ENCODE results near the gene ANKRD44.
A peak's percentile ranks its signal among the peaks of the same experiment; 100 is the strongest.
"Not testable (repeated sequence)": the region's sequence is repeated elsewhere in the genome, so short reads cannot be mapped to it uniquely, and the experiment has no call there.

Gene ANKRD44

GRCh38 chr2:197256547-197257170 lies 53.9 kb downstream of the ANKRD44 start:
- peak; percentile 1 for DNase-seq

DNA sequence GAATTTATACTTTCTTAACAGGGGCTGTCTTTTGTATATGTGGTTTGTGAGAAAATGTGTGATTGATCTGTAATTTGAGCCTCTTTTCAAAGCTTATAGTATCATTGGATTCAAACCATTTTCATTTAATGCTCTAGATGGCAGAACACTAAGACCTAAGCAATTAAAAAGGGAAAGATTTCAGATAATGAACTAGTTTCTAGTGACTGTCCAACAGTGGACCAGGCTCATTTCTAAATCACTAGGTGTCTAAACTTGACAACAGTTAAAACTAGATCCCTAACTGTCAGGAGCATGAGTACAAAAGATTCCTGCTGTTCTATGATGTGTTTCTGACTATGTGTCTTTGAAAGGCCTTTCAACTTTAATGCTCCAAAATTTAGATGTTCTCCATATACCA lies 54.6 kb downstream of the ANKRD44 start:
- no peak for DNase-seq

DNA sequence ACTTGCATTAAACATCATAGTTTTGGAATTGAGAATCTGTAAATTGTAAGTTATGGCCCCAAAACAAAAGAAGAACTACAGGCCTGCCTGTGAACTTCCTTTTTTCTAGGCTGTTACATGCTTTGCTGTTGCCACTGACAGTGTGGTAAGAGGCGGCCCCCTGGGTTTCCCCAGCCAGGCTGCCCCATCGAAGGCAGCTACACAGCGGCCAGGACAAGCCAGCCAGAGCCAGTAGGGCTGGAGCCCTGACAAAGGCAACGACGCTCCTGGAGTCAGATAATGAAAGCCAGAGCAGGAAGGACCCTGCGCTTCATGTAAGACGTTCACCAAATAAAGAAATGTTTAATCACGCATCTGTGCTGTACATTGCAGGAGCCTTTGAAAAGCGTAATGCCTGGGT lies 55.0 kb downstream of the ANKRD44 start:
- DNase-seq = peak; percentile 57

DNA sequence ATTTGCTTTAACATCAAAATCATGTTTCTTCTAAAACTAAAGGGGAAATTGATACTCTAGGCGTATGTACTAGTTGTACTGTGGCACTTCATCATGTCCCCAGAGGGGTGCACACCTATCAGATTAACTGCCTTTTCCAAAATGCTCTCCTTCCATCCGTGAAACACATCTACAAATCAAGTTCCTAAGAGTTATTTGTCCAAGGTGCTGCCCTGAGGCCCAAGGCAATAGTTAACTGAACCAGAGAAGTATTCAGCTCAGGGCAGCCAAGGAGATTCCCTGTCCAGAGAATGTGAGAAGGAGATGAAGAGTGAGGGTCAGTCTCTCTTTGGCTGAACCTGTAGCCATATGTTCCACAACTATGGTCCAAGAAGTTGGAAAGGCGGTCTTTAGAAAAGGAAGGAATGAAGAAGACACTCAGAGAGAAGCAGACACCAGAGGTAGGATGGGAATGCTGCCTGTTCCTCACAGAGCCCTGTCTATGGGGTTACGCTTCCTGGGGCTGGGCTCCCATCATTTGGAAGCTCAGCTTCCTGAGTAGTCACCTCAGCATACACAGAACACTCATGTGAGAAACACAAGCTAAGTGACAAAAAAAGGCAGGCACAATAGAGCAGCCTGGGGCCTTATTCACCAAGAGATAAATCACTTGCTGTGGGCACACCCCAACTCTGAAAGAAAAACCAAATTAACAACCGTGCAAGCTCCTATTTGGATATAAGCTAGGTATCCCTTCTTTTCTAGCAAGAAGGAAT lies 55.6 kb downstream of the ANKRD44 start:
- DNase-seq = peak; percentile 3

DNA sequence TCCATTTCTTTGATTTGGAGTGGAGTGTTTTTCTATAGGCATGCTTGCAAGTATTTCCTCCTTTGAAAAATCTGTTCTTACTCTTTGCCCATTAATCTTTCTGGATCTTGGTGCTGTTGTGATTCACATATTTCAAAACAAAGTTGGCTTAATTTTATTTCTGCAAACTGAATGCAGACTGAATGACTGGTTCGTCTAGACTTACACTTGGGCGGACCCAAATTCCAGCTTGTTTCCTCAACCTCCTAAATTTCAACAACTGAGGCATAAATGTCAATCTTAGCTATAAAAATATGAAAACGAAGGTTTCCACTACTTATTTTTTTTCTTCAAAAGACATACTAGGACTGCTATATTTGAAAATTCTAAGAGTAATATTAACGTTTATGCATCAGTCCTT lies 59.0 kb downstream of the ANKRD44 start:
- no peak for DNase-seq

- DNase-seq = no peak
These were observed 59.4 kb downstream of the ANKRD44 start for GRCh38 chr2:197251163-197251562.

DNA sequence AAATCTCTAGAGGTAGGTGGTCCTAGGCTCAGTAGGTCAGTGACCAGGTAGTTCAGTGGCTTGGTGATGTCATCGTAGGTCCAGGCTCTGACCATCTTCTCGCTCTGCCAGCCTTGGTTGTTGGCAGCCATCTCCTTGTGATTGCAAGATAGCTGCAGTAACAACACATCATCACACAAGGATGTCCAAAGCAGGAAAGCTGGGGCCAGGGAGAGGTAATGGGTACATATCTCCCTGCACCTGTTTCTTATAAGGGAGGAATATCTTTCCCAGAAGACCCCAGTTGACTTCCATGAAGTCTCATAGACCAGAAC lies 60.5 kb downstream of the ANKRD44 start:
- DNase-seq = no peak

GRCh38 chr2:197249381-197250083 lies 61.0 kb downstream of the ANKRD44 start:
- DNase-seq = no peak

DNA sequence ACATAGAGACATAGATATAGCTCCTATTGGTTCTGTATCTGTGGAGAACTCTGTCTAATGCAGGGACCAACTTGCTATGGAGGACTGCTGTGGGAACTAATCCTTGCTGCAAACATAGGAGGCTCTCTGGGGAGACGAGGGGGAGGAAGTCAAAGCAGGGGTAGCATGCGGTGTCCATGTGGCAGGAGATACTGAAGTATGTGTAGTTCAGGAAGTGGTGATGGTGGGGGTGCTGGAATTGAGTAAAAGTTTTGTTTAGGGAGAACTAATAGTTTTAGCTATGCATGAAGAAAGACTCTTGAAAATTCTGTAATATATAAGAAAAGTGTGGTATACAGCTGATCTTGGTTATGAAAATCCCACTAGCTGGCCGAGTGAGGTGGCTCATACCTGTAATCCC lies 62.0 kb downstream of the ANKRD44 start:
- no peak for DNase-seq

GRCh38 chr2:197248001-197248401 lies 62.6 kb downstream of the ANKRD44 start:
- DNase-seq = no peak

DNA sequence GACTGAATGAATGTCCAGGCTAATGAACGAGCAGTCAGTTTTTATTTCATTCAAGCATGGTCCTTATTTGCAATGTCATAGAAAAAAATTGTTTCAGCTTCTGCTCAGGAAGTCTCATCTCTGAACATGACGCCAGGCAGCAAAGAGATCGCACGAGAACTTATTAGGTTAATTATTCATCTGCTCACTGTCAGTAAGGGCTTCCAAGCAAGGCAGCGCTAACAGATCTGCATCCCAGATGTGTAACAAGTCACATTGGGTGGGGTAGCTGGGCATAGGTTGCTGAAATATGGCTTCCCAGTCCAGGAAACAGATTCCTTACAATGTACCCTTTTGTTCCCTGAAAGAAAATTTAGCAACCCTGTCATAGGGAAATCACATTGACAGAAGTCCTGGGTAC lies 63.5 kb downstream of the ANKRD44 start:
- no peak for DNase-seq

DNA sequence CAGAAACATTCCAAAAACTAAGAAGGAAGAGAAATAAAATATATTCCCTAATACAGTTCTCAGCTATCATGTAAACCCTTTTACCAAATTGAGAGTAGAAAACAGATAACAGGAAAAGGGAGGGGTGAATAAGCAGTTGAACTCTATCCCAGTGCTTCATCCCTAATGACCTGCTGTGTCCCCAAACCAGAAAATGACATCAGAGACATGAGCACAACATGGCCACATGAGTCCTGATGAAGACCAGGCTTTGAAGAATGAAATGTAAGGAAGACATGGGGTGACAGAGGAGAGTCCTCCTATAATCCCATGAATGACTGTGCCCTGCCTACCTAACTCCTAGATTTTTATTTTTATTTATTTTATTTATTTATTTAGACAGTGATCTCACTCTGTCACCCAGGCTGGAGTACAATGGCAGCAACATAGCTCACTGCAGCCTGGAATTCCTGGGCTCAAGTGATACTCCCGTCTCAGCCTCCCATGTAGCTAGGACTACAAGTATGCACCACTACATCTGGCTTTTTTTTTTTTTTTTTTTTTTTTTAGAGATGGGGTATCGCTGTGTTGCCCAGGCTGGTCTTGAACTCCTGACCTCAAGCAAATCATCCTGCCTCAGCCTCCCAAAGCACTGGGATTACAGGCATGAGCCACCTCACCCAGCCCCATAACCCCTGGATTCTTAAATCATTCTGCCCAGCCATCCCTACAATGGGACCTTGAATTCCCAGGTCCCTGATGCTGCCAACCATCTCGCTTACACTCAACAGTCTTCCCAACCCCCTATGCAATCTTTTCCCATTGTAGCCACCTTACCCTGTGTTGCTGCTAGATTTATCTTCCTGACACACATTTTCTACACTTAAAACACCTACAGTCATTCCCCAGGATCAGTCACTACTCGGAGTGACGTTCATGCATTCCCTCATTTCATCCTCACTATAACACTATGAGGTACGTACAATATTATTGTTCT lies 64.5 kb downstream of the ANKRD44 start:
- no peak for DNase-seq

DNA sequence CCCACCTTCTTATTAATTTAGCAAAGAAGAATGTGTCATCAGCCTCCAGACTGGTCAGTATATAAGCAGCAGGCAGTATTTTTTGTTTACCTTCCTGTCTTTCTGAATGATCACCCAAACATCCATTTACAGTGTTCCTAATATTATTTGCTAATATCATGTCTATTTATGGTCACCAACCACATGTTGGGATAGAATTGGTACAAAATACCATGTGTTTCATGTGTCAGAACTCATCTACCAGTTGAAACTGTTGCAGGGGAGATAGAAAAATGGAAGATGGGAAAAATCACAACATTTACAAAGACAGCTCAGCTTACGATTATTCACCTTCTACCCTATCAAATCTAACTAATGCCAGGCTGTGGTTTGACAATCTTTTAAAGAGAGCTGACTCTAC lies 66.2 kb downstream of the ANKRD44 start:
- no peak for DNase-seq

- DNase-seq = no peak
These were observed 67.9 kb downstream of the ANKRD44 start for GRCh38 chr2:197242719-197243118.

GRCh38 chr2:197241596-197241995 lies 69.0 kb downstream of the ANKRD44 start:
- no peak for DNase-seq

DNA sequence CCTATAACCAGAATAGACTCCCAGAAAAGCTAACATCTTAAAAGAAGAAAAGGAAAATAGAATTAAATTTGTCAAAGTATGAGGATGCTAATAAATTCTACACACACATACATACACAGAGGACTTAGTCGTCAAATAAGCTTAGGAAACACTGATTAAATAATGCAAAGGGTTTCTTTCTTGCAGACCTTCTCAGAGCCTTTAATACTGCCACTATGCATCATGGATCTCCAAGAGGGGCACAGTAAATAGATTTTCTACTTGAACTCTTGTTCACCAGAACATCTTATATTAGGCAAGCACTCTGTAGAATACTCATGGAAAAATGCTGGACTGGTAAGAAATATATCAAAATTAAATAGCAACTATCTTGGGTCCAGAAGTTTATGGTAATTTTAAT lies 69.4 kb downstream of the ANKRD44 start:
- no peak for DNase-seq

DNA sequence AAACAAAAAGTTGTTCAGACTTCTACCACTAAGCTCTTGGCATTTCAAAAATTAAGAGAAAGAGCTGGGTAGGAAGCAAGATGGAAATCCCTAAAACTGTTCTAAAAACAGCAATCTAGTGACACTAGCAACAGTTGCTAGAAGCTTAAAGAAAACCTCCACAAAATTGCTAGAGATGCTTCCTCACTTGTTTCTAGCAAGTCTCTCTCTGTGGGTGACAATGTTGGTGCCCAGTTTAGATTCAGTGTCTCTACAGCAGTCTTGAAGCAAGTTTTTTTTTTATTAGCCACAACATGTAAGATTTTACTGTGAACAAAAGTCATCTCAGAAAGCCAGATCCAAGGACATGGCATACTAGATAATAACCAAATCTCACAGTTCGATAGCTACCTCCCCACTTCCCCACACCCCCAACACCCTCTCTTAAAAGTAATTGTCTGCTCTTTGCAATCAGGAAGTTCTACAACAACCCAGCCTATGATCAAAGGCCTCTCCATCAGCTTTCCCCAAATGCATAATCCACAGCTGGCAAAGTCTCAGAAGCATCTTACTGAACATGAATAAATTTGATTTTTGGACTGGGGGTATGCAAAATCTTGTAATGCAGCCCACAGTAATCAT lies 70.0 kb downstream of the ANKRD44 start:
- DNase-seq = no peak

DNA sequence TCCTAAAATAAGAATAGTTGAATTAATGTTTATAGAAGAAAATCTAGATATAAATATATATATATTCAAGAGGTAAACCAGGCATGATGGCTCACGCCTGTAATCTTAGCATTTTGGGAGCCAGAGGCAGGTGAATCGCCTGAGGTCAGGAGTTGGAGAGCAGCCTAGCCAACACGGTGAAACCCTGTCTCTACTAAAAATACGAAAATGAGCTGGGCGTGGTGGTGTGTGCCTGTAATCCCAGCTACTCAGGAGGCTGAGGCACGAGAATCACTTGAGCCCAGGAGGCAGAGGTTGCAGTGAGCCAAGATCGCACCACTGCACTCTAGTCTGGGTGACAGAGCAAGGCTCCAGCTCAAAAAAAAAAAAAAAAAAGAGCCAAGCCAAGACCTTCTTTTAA lies 70.6 kb downstream of the ANKRD44 start:
- DNase-seq = not testable (repeated sequence)

- DNase-seq = no peak
These were observed 71.1 kb downstream of the ANKRD44 start for GRCh38 chr2:197239434-197239833.

DNA sequence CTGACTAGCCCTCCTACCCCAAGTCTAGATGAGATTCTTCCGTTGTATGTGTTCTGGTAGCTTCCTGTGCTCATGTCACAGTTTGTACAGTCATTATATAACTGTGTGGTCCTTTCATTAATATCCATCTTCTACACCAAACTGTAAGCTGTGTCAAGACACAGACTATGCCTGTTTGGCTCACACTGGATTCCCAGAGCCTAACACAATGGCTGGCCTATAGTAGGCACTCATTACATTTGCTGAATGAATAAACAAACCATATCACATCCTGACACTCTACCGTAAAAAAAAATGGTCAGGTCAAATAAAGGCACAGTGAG lies 72.6 kb downstream of the ANKRD44 start:
- DNase-seq = no peak

DNA sequence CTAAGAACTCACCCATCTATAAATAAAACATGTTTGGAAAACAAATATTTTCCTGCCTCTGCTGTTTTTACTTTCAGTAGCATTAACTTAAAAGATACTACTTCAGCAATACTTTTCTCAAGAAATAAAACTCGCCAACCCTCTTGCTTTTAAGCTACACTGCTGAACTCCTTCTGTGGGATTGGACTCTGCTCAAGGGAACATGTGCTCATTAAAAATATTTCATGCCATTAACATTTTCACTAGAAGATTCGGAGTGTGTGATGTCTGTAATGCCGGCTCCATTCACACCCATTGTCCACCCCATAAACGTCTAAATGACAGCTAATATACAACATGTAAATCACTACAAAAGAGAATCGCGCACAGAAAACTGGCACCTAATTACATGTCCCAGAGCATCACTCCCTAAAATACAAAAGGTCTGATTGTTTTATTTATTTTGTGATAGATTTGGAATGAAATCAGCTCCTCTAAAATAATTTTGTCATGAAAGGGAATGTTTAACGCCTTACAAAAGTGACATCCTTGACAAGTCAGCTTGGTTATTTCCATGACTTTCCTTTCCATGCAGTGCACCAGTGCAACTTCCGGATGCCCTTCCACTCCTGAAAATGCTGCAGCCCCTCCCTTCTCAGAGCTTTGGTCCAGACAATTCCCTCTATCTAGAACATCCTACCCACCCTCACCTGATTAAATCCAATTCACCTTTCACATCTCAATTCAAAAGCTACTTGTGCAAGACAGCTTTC lies 73.1 kb downstream of the ANKRD44 start:
- DNase-seq = no peak

DNA sequence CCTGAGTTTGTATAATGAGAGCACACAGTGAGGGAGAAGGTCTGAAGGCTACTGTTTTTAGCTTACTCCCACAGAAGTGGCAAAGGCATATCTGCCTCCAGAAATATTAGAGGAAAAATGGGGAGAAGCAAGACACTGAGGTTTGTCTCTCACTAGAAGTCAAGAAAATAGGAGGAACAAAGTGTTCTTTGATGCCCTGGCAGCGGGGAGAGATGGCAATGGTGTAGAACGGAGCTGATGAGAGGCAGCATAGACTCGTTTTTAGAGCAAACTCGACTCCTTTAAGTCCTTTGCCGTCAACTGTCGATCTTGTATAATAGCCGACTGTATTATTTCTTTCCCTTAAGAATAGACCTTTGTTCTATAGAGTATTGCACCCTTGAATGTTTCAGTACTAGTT lies 73.8 kb downstream of the ANKRD44 start:
- DNase-seq = no peak
